ENCODE results near the gene DTWD2.
"Not testable (repeated sequence)": the region's sequence is repeated elsewhere in the genome, so short reads cannot be mapped to it uniquely, and the experiment has no call there.

The DTWD2 gene

GRCh38 chr5:119011186-119011585 is 22.8 kb upstream of the DTWD2 start:
- no peaks in the 10 kb centered on the region for H3K9me3 ChIP-seq
- H3K4me3 ChIP-seq (ENCODE audit: low read depth in 1 of 2, low read length in 1 of 2) = no peak overlapping the region
- no peak for TF ChIP-seq CTCF (IDR thresholded peaks at IDR 0.05)
- no peaks in the 10 kb centered on the region for H3K4me1 ChIP-seq (ENCODE audit: control insufficient read depth in 1 of 2, insufficient read depth in 1 of 2, low read depth in 1 of 2, low read length in 1 of 2)
- no peaks in the 10 kb centered on the region for H3K27me3 ChIP-seq
- H3K36me3 ChIP-seq = no peaks in the 10 kb centered on the region
- no peak overlapping the region for H3K27ac ChIP-seq

- Histone ChIP-seq H3K27me3 (no peaks in the 10 kb centered on the region), H3K4me1 (ENCODE audit: control insufficient read depth in 1 of 2, insufficient read depth in 1 of 2, low read depth in 1 of 2, low read length in 1 of 2) (no peaks in the 10 kb centered on the region), H3K9me3 (no peaks in the 10 kb centered on the region), H3K36me3 (no peaks in the 10 kb centered on the region), H3K4me3 (ENCODE audit: low read depth in 1 of 2, low read length in 1 of 2) (no peak overlapping the region), H3K27ac (no peak overlapping the region)
- no peak for TF ChIP-seq CTCF (IDR thresholded peaks at IDR 0.05)
Measured at GRCh38 chr5:119010206-119010605, 21.9 kb upstream of the DTWD2 start.

GRCh38 chr5:119009131-119009530 is 20.8 kb upstream of the DTWD2 start:
- Histone ChIP-seq H3K4me3 (ENCODE audit: low read depth in 1 of 2, low read length in 1 of 2) (no peak overlapping the region), H3K4me1 (ENCODE audit: control insufficient read depth in 1 of 2, insufficient read depth in 1 of 2, low read depth in 1 of 2, low read length in 1 of 2) (no peaks in the 10 kb centered on the region), H3K36me3 (no peaks in the 10 kb centered on the region), H3K27ac (no peak overlapping the region), H3K27me3 (no peaks in the 10 kb centered on the region), H3K9me3 (no peaks in the 10 kb centered on the region)
- TF ChIP-seq CTCF (IDR thresholded peaks at IDR 0.05) = no peak

- Histone ChIP-seq H3K4me3 (ENCODE audit: low read depth in 1 of 2, low read length in 1 of 2) (no peak overlapping the region), H3K27ac (no peak overlapping the region), H3K27me3 (no peaks in the 10 kb centered on the region), H3K9me3 (peaks cover 8% of the 10 kb centered on the region), H3K4me1 (ENCODE audit: control insufficient read depth in 1 of 2, insufficient read depth in 1 of 2, low read depth in 1 of 2, low read length in 1 of 2) (no peaks in the 10 kb centered on the region), H3K36me3 (no peaks in the 10 kb centered on the region)
- TF ChIP-seq CTCF (IDR thresholded peaks at IDR 0.05) = no peak
Measured at GRCh38 chr5:118999696-119000095, 11.3 kb upstream of the DTWD2 start.

GRCh38 chr5:118998861-118999260 is 10.5 kb upstream of the DTWD2 start:
- not testable (repeated sequence) for H3K4me3 ChIP-seq (ENCODE audit: low read depth in 1 of 2, low read length in 1 of 2); H3K9me3 ChIP-seq; H3K27ac ChIP-seq; H3K4me1 ChIP-seq (ENCODE audit: control insufficient read depth in 1 of 2, insufficient read depth in 1 of 2, low read depth in 1 of 2, low read length in 1 of 2); H3K27me3 ChIP-seq; H3K36me3 ChIP-seq

GRCh38 chr5:118996098-118996497 is 7.8 kb upstream of the DTWD2 start:
- H3K27ac ChIP-seq = no peak overlapping the region
- H3K27me3 ChIP-seq = no peaks in the 10 kb centered on the region
- no peak overlapping the region for H3K4me3 ChIP-seq (ENCODE audit: low read depth in 1 of 2, low read length in 1 of 2)
- peaks cover 8% of the 10 kb centered on the region for H3K9me3 ChIP-seq
- no peaks in the 10 kb centered on the region for H3K36me3 ChIP-seq
- no peaks in the 10 kb centered on the region for H3K4me1 ChIP-seq (ENCODE audit: control insufficient read depth in 1 of 2, insufficient read depth in 1 of 2, low read depth in 1 of 2, low read length in 1 of 2)
- TF ChIP-seq CTCF (IDR thresholded peaks at IDR 0.05) = no peak
